K562 (cell line): ENCODE results near the gene CYB5RL. TPM values are rescaled to one million over a fixed set of nuclear protein-coding genes. Genes with fewer than 3 reads are reported as not detected.
A peak's percentile ranks its signal among the peaks of the same experiment; 100 is the strongest.

Source experiments
- ATAC-seq: fragments of 200-7000 bp; cut with Tn5 transposase; 3 replicates; pipeline ENCODE4 v1.9.1; 2020; ENCODE audit warnings: moderate library complexity
- BruUV-seq: library from RNA; stranded (reverse); fragments of 400-500 nt; replicated peaks from 2 replicates; lab custom pipeline; 2021; lab: Mats Ljungman, UMichigan
- CTCF ChIA-PET: fragments of 300-600 bp; formaldehyde crosslinking; extraction: SDS; loops from one replicate; lab custom pipeline; 2021; ENCODE audit warnings: low intra/inter-chr PET ratio; lab: Yijun Ruan, JAX
- POLR2A ChIA-PET: fragments of 300-600, 350-650 bp; sonication (Branson Sonifier 250); formaldehyde crosslinking; extraction: SDS; loops from one replicate; lab custom pipeline; 2021; ENCODE audit warnings: antibody characterized with exemption, inconsistent platforms; lab: Yijun Ruan, JAX
- DNase-seq, 4 experiments: peaks; one replicate each; pipeline versions ENCODE4 v3.0.0 to v3.0.0-alpha.2; 2011 to 2018; ENCODE audit warnings: low spot score in 3 of 4, mixed read lengths in 3 of 4; ENCODE audit errors: extremely low read depth in 1 of 4
- FAIRE-seq: peaks from 2 replicates; lab custom pipeline; 2011; peaks lifted over from hg19 to GRCh38; lab: Jason Lieb, UNC
- H2AFZ ChIP-seq: 2 replicates; pipeline ENCODE4 v1.6.0; 2011; ENCODE audit warnings: low read depth, low read length, control low read depth, inconsistent platforms
- H3K27ac ChIP-seq: fragments of 200-600 bp; 3 replicates; pipeline ENCODE4 v1.8.0; 2011; ENCODE audit warnings: low read depth, mild to moderate bottlenecking, control low read depth, inconsistent platforms, low read length, moderate library complexity, mixed read lengths; ENCODE audit errors: extremely low read depth
- H3K27me3 ChIP-seq, 2 experiments: fragments of 300-600 bp in 1 of 2; 2 replicates in 1 of 2; 3 replicates in 1 of 2; pipeline versions ENCODE4 v1.6.0 to v1.8.0; 2011; ENCODE audit warnings: inconsistent platforms in 2 of 2, low read length in 2 of 2, mild to moderate bottlenecking in 1 of 2, mixed read lengths in 1 of 2, moderate library complexity in 1 of 2; ENCODE audit not compliant: control insufficient read depth in 2 of 2, insufficient read depth in 2 of 2
- H3K36me3 ChIP-seq: fragments of 300-600 bp; 3 replicates; pipeline ENCODE4 v1.8.0; 2011; ENCODE audit warnings: mild to moderate bottlenecking, low read length, inconsistent platforms; ENCODE audit not compliant: control insufficient read depth, insufficient read depth
- H3K4me1 ChIP-seq, 2 experiments: fragments of 200-600 bp in 1 of 2; replicated peaks in 1 of 2; 2 replicates in 1 of 2; 3 replicates in 1 of 2; pipeline versions ENCODE4 v1.5.1 to v1.8.0; 2011; ENCODE audit warnings: inconsistent platforms in 2 of 2, low read length in 2 of 2, mild to moderate bottlenecking in 1 of 2, mixed read lengths in 1 of 2, moderate library complexity in 1 of 2; ENCODE audit not compliant: control insufficient read depth in 2 of 2, insufficient read depth in 2 of 2
- H3K4me2 ChIP-seq: 2 replicates; pipeline ENCODE4 v1.6.1; 2011; ENCODE audit warnings: low read length, control low read depth, inconsistent platforms, mixed read lengths; ENCODE audit not compliant: insufficient read depth
- H3K4me3 ChIP-seq: fragments of 200-600 bp; sonication (generic), shearing (Covaris generic); 2 replicates; pipeline ENCODE4 v1.5.1; 2016; ENCODE audit warnings: control low read depth, inconsistent platforms
- H3K79me2 ChIP-seq: fragments of 200-600 bp; 3 replicates; pipeline ENCODE4 v1.8.0; 2011; ENCODE audit warnings: low read length, inconsistent platforms; ENCODE audit not compliant: control insufficient read depth, insufficient read depth
- H3K9ac ChIP-seq, 2 experiments: 2 replicates each; pipeline versions ENCODE4 v1.6.0 to v1.6.1; 2011; ENCODE audit warnings: low read depth in 2 of 2, low read length in 2 of 2, control low read depth in 1 of 2, inconsistent platforms in 1 of 2, mild to moderate bottlenecking in 1 of 2, mixed read lengths in 1 of 2; ENCODE audit not compliant: insufficient read depth in 1 of 2
- H3K9me1 ChIP-seq: one replicate; pipeline ENCODE4 v1.6.0; 2011; ENCODE audit warnings: inconsistent platforms, mild to moderate bottlenecking, low read length, moderate library complexity; ENCODE audit not compliant: control insufficient read depth, insufficient read depth
- H3K9me3 ChIP-seq: replicated peaks from 2 replicates; pipeline ENCODE4 v1.5.1; 2011; ENCODE audit warnings: low read depth, low read length, inconsistent platforms; ENCODE audit not compliant: control insufficient read depth, insufficient read depth
- H4K20me1 ChIP-seq: replicated peaks from 2 replicates; pipeline ENCODE4 v1.6.1; 2011; ENCODE audit warnings: low read length, inconsistent platforms, mixed read lengths; ENCODE audit not compliant: control insufficient read depth, insufficient read depth
- BRD4 ChIP-seq: fragments of 200-600 bp; sonication (generic); IDR thresholded peaks from 2 replicates; pipeline ENCODE4 v1.6.1; 2017; ENCODE audit warnings: inconsistent platforms
- MAFG ChIP-seq: fragments of 450-650 bp; conservative IDR thresholded peaks from 2 replicates; pipeline ENCODE4 v1.6.1; 2016; ENCODE audit warnings: missing genetic modification characterization, missing compliant biosample characterization
- MCM2 ChIP-seq: fragments of 450-650 bp; IDR thresholded peaks from 2 replicates; pipeline ENCODE4 v1.6.1; 2017; ENCODE audit warnings: low read depth, mild to moderate bottlenecking
- NR2C1 ChIP-seq, 2 experiments: fragments of 450-650 bp; IDR thresholded peaks; 2 replicates each; pipeline ENCODE4 v1.6.1; 2017; ENCODE audit warnings: mild to moderate bottlenecking in 2 of 2, antibody characterized with exemption in 1 of 2, inconsistent platforms in 1 of 2, missing compliant biosample characterization in 1 of 2, missing genetic modification characterization in 1 of 2
- POLR2A ChIP-seq: fragments of 450-650 bp; conservative IDR thresholded peaks from 2 replicates; pipeline ENCODE4 v1.6.1; 2016
- POLR2G ChIP-seq: fragments of 200-400 bp; formaldehyde crosslinking; IDR thresholded peaks from 2 replicates; pipeline ENCODE4 v1.6.1; 2017; ENCODE audit warnings: low read depth, mild to moderate bottlenecking, antibody characterized with exemption, low read length, moderate library complexity
- RBFOX2 ChIP-seq: fragments of 200-400 bp; formaldehyde crosslinking; IDR thresholded peaks from 2 replicates; pipeline ENCODE4 v1.6.1; 2017; ENCODE audit warnings: low read depth, mild to moderate bottlenecking, low read length, moderate library complexity
- ZC3H11A ChIP-seq: IDR thresholded peaks from 2 replicates; pipeline ENCODE4 v1.6.1; 2012; ENCODE audit warnings: low read depth, low read length, improper control_type of control experiment
- ZNF316 ChIP-seq: fragments of 450-650 bp; IDR thresholded peaks from 2 replicates; pipeline ENCODE4 v1.6.1; 2016
- ZNF785 ChIP-seq: fragments of 250-450 bp; sonication (Bioruptor Pico); IDR thresholded peaks from 2 replicates; pipeline ENCODE4 v1.4.0; 2020; ENCODE audit warnings: mild to moderate bottlenecking
- whole genome bisulfite sequencing: fragments of 100-300 bp; shearing (Covaris generic); methylation state at CpG from one replicate; pipeline ENCODE4 v1.1.6; 2016; ENCODE audit warnings: low coverage, mixed read lengths; ENCODE audit not compliant: insufficient coverage; ENCODE audit errors: missing lambda C conversion rate; 5-methylcytosine and 5-hydroxymethylcytosine counted together
- in situ Hi-C: fragments of 300-500 bp; cut with MboI; formaldehyde crosslinking; loops from 4 replicates; pipeline ENCODE4 v1.15.0; 2018; ENCODE audit warnings: inconsistent platforms, mixed read lengths
- intact Hi-C: fragments of 100-400 bp; cut with micrococcal nuclease; formaldehyde crosslinking; loops from 2 replicates; pipeline ENCODE4 v1.14.2; 2022
- polyA plus RNA-seq, 8 experiments: library from polyadenylated mRNA; depleted of rRNA in 4 of 8; stranded (reverse) in 5 of 8; unstranded in 3 of 8; fragments of >200 nt; fragmentation: Nextera tagmentation in 2 of 8; fragmentation: Illumina TruSeq in 1 of 8; extraction: Ambion mirVana in 2 of 8; extraction: Trizol in 1 of 8; gene quantifications; 2 replicates each; pipeline versions ENCODE4 v1.2.1 to v1.2.3, GENCODE V29; 2011 to 2014; ENCODE audit warnings: inconsistent platforms in 1 of 8, missing spikeins in 1 of 8
- total RNA-seq, 7 experiments: library from RNA; depleted of rRNA in 6 of 7; stranded (reverse); fragments of >200 nt in 6 of 7; fragmentation: Illumina TruSeq in 2 of 7; extraction: Trizol in 2 of 7; gene quantifications; 2 replicates each; pipeline versions ENCODE4 v1.2.1 to v1.2.3, GENCODE V29; 2011 to 2021; ENCODE audit warnings: low replicate concordance in 1 of 7
- TF ChIP-seq, protein P1 (sequence below): fragments of 450-650 bp; formaldehyde crosslinking; IDR thresholded peaks from 2 replicates; pipeline ENCODE4 v1.4.0; 2022; ENCODE audit warnings: missing genetic modification characterization
- TF ChIP-seq, protein P2 (sequence below): sonication (generic); formaldehyde crosslinking; IDR thresholded peaks from 2 replicates; pipeline ENCODE4 v1.8.1; 2023; ENCODE audit warnings: mild to moderate bottlenecking, missing genetic modification reagents, moderate library complexity

CYB5RL gene
- total and polyA plus RNA-seq, 9 of the 15 experiments (the other 6 are each of a cell fraction or from before 2014, with no cell fraction given), result 7.9 to 18.0 (median 11.2) TPM

DNA sequence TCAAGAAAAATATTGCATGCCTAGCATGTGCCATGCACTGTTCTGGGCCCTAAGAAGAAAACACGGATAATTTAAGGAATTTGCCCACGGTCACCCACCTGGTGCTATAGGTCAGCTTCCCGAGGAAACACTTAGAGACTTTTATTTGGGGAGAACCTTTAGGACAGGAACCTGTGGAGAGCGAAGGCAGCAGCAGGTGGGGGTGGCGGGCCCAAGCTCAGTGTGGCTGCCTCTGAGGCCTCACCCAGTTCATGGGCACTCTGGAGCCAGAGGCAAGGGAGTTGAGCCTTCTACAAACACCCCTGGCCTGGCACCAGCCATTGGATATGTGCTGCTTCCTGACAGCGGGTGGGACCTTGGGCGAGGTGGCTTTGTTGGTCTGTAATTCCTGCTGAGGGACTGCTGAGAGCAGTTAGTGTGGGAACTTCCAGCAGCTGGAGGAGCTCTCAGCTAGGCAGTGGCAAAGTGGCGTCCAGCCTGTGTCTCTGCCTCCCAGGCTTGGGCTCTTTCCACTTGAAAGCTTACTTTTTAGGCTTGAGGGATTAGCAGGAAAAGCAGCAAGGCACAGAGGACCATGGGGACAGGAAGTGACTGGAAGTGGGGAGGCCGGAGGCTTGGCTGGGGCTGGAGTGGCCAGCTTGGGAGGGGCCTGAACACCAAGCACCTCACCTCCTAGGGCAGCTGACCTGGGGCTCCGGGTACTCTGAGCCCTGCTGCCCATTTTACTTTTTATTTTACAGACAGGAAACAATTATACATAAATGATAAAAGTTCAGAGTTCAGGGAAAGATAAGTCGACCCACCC lies 19.3 kb upstream of the CYB5RL start:
- H3K9ac ChIP-seq, result peak overlapping the region in 1 of 2 experiments; percentile 1; a peak in 2 of 4 replicates
- no peaks in the 10 kb centered on the region for H3K9me3 ChIP-seq
- ChIA-PET POLR2A (interaction anchor here (0.6 to 15.5 kb wide), 5 partner anchors 8 to 56 kb away, joined by 3 to 148 read pairs (median 4); partner anchors contain the start of genes CYB5RL and MRPL37), CTCF (no interaction called here)
- no peak for DNase-seq
- H3K4me3 ChIP-seq, result no peak overlapping the region
- no peaks in the 10 kb centered on the region for H3K27me3 ChIP-seq
- TF ChIP-seq ZC3H11A, result no peak
- 0 out of 2 replicates have a peak, but pooled peaks have one; percentile 17 for TF ChIP-seq POLR2G
- TF ChIP-seq, protein P1, sequence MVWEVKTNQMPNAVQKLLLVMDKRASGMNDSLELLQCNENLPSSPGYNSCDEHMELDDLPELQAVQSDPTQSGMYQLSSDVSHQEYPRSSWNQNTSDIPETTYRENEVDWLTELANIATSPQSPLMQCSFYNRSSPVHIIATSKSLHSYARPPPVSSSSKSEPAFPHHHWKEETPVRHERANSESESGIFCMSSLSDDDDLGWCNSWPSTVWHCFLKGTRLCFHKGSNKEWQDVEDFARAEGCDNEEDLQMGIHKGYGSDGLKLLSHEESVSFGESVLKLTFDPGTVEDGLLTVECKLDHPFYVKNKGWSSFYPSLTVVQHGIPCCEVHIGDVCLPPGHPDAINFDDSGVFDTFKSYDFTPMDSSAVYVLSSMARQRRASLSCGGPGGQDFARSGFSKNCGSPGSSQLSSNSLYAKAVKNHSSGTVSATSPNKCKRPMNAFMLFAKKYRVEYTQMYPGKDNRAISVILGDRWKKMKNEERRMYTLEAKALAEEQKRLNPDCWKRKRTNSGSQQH (CRISPR knock-in tag), result no peak
- no peak for TF ChIP-seq MCM2
- TF ChIP-seq ZNF316, result no peak
- TF ChIP-seq BRD4, result no peak
- TF ChIP-seq RBFOX2, result peak; percentile 21; the same call in 1 of the 2 replicates
- TF ChIP-seq NR2C1 (IDR thresholded peaks at IDR 0.05), result no peak; the same call in 1 of the 2 replicates
- 0 out of 2 replicates have a peak, but pooled peaks have one; percentile 8 for TF ChIP-seq NR2C1 (tag; IDR thresholded peaks at IDR 0.05)
- no peak for TF ChIP-seq ZNF785 (CRISPR knock-in tag)
- TF ChIP-seq POLR2A, result peak; percentile 34; the same call in 1 of the 2 replicates
- TF ChIP-seq, protein P2, sequence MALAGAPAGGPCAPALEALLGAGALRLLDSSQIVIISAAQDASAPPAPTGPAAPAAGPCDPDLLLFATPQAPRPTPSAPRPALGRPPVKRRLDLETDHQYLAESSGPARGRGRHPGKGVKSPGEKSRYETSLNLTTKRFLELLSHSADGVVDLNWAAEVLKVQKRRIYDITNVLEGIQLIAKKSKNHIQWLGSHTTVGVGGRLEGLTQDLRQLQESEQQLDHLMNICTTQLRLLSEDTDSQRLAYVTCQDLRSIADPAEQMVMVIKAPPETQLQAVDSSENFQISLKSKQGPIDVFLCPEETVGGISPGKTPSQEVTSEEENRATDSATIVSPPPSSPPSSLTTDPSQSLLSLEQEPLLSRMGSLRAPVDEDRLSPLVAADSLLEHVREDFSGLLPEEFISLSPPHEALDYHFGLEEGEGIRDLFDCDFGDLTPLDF, result no peak
- TF ChIP-seq MAFG (tag), result no peak
- 80% methylated on average over 11 of the region's 11 CpGs for WGBS
- no peak for FAIRE-seq
- no peaks in the 10 kb centered on the region for H3K79me2 ChIP-seq
- peaks cover 12% of the 10 kb centered on the region; the same call in 1 of the 2 replicates for H4K20me1 ChIP-seq
- peaks cover 4 to 23% of the 10 kb centered on the region in 2 experiments; a peak in 4 of 5 replicates for H3K4me1 ChIP-seq
- in situ Hi-C loops, result no loop called here
- peaks cover 80% of the 10 kb centered on the region for H3K36me3 ChIP-seq
- no peak for ATAC-seq
- no peak overlapping the region for H3K4me2 ChIP-seq
- H3K9me1 ChIP-seq, result peaks cover 5% of the 10 kb centered on the region
- no peak overlapping the region for H2AFZ ChIP-seq
- intact Hi-C loops, result loop anchor here (10.0 kb wide), 1 partner anchor 266 kb away; no protein-coding TSS in a partner anchor
- peak overlapping the region; percentile 44; the same call in 1 of the 3 replicates for H3K27ac ChIP-seq
- BruUV-seq, result TSS peak; percentile 7
